ENCODE measurements around the gene NF1.

GRCh38 chr17:31413081-31413799, 318.5 kb downstream of the NF1 start:
- TF ChIP-seq CTCF (IDR thresholded peaks at IDR 0.05 in 4 of 5, conservative IDR thresholded peaks at IDR 0.05 in 1 of 5) (no peak), POLR2A (IDR thresholded peaks at IDR 0.05) (no peak)
